Measurements from ENCODE around the gene PIP4P1.

PIP4P1 gene

DNA sequence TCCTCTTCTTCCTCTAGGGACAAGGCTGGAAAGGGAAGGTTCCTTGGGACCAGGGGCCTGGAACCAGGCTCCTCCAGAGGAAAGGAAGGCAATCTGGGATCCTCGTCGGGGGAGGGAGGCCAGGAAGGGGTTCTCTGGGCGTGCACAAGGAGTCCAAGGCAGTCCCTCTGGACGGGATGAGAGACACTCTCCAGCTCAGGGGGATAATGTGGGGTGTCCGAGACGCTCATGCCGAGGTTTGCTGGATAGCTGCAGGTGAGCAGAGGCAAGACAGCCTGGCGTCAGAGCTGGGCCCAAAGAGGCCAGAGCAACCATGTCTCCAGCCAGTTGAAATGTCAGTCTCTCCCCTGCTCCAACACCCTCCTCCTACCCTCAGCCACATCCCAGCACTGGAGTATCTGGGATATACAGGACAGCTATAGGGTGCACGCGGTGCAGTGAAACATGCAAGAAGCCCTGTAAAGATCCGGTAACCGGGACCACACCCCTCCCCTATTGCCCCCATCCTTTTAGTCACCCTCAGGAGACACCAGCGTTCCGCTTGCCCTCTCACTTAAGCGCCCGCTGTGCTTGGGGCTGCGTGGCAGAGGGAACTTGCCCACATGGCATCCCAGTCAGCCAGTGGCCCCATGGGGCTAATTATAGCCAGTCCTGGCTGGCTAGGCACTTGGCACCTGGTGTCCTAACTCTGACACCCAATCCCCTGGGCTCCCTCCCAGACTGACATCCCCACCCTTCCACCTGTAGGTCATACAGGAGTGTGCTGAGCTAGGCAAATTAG is 25.5 kb downstream of the PIP4P1 start, which contains the start of gene KLHL33:
Gene KLHL33, minus strand, starts transcription at position 585 of the 781 bp plus-strand sequence. Its CDS starts 355 bp downstream, at position 230.
- no peak for DNase-seq (ENCODE audit: low read depth)

DNA sequence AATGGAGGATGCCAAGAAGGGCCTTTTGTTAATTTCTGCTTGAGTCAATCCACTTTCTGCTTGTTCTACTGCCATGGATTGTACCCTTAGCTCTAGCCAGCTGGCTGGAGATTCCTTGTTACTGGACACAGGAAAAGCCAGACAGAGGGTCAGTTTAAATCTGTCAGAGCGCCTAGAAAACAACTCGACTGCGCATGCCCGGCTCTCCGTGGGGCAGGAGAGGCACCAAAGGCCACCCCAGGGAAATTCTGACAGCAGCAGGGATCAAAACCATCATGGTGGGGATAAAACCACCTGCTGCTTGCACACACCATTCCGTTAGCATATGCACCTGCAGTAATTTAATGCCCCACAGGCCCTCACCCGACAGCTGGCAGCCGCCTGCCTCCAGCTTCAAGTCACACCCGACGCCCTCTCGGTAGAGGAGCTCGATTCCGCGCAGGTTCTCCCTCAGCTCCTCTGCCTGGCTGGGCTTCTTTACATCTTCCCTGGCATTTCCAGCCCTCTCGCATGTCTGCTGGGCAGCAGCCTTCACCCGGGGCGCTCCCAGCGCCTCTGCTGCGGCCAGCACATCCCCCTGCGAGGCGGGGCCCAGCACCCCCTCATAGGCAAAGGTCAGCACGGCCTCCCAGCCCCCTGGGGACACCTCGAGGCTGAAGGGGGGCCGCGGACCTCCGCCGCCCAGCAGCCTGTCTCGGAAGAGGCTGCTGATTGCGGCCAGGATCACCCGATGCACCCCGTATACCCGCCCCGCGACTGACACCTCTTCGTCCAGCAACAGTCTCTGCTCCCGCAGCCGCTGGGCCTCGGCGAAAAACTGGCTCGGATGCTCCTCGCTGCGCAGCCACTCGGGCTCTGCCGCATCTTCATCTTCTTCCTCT is 26.3 kb downstream of the PIP4P1 start:
- no peak for DNase-seq (ENCODE audit: low read depth)

DNA sequence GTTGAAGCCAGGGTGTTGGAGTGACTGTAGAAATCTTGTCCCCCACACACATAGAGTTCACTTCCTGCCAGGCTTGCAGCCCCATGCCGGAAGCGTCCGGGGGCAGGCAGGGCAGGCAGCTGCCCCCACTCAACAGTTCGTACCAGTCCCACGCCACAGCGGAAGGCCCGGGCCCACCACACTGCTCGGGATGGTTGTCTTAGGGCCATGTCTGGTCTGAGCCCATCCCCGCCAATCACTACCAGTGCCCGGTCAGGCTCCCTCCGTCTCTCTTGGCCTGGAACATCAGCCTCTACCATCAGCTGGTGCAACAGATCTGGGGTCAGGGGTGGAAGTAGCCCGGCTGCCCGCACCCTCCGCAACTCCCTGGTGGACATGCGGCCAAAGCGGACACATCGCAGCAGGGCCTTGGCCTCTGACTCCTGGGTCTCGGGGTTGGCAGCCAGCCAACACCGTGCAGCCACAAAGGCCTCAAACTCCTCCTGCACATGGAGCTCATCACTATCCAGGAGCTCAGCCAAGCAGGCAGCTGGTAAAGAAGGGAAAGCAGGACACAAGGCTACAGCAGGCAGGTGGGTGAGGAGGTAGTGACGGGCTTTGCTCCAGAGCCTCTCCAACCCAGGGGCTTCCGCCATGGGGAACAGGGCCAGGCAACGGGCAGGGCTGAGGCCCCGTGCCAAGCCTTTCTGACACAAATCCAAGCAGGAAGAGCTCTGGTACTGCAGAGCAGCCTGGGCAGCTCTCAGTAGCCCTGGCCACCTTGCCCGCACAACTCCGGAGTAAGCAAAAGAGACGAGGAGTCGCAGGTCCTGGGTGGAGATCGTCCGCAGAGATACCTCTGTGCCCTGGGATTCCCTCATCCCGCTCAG is 31.2 kb downstream of the PIP4P1 start:
- DNase-seq (ENCODE audit: low read depth), result no peak

DNA sequence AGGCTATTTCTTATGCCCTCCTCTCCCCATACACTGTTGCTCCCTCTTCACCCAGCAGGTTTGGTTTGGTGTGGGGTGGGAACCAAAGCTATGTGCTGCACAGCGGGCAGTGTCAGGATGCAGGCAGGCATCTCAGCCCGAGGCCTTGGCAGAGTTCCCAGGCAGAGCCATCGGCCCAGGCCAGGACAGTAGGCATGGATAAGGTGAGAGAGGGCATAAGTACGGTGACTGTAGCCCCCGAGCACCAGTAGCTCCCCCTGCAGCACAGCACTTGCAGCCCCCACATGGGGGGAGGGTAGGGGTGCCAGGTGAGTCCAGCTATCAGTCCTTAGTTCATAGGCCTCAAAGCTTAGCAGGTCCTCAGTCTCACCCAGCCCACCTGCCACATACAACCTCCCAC is 32.4 kb downstream of the PIP4P1 start:
- no peak for DNase-seq (ENCODE audit: low read depth)

DNA sequence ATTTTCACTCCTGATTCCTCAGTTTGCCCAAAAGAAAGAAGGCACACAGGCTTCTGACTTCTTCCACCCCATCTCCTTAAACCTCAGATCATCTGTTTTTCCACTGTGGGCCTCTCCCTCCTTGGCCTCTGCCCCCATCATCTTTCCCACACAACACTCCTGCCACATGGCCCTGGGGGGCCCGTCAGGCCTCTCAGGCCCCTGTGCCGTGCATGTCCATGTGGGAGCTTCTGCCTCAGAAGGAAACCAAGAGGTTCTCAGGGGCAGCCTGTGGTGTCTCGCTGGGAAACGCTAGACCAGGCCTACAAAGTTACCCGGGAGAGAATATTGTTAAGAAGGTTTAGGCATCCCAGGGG is 33.2 kb downstream of the PIP4P1 start:
- no peak for DNase-seq (ENCODE audit: low read depth)

DNA sequence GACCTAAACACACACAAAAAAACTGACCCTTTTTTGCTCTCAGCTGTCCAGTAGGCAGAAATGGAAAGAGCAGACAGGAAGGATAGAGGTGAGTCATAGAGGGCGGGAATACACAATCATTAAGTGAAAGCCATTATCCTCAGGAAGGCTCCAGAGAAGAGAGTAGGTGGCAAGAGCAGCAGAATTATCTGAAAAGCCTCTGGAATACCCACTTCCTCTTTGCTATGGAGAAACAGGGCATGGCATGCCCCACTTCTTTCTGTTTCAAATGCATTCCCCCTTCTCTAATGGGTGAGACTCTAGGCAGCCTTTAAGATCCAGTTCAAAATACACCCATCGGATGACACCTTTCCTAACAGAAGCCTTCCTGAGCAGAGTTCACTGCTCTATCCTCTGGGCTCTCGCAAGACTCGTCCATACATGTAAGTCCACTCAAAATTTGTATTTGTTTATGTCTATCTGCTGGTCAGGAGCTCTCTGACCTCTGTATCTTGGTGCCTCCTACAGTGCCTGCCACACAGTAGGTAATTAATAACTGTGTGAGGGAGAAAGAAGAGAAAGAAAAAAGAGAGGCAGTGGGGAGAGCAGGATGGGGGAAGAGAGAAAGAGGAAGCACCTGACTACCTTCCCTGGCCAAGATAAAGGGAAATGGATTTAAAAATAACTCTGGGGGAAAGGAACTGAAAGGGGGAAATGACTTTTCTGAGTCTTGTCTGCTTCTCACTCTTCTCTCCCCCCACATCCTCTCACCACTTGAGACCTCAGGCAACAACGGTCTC is 33.8 kb downstream of the PIP4P1 start:
- no peak for DNase-seq (ENCODE audit: low read depth)

DNA sequence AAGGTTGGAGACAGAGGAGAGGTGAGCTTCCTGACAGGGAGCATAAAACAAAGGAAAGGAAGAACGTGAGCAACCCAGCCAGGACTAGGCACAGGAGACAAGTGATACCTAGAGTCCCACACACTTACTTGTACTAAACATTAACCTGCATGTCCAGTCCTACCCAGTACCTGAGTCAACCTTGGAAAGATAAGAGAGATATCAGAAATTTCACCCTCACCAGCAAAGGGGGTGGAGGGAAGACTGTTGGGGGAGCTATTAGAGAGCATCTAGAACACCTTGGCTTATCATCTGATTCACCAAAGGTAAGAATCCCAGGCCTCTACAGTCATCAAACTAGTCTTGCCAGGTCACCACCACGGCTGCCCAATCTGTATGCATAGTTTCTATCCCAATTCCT is 36.4 kb downstream of the PIP4P1 start:
- DNase-seq (ENCODE audit: low read depth), result no peak

DNA sequence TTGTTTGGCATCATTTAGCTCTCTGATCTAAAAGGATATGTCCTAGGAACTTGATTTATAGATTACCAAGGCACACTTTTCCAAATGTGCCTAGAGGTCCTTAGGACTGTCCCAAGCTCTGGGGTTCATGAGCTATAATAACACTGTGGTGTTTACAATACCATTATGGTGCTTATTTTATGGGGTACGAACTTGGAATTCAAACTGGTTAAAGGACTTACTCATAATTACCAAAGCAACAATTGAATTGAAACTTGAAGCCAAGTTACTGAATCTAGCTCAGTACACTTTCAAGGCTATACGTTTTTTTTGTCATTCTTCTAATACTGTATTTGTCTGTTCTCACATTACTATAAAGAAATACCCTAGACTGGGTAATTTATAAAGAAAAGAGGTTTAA is 38.3 kb downstream of the PIP4P1 start:
- DNase-seq (ENCODE audit: low read depth), result no peak

DNA sequence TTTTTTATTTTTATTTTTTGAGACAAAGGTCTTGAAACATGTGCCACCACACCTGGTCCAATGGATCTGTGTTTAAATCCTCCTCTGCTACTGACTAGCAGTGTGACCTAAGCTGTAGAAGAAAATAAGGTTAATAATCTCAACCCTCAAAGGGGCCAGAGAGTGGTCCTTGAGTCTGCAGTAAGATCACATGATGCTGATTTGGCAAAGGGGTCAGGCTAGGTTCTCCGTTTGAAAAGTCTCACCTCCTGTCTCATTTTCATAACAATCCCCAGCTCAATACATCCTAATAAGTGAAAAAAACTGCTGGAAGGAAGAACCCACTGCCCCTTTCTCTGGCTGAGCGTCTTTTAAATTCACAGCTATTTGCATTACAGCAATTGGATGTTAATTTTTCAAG is 40.0 kb downstream of the PIP4P1 start:
- DNase-seq (ENCODE audit: low read depth), result no peak

DNA sequence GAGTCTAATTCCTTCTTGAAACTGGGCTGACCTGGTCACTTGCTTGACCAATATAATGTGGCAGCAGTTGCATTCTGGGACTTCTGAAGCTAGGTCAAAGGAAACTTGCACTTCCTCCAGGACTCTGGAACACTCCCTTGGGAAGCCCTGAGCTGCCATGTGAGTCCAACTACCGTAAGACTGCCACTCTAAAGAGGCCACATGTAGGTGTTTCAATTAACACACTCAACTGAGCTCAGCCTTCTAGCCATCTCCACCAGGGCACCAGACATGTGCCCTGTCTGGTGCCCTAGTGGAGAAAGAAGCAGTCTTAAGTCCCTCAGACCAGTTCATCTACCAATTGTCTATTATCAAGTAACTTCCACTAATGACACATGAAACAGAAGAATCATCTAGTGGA is 41.8 kb downstream of the PIP4P1 start:
- DNase-seq (ENCODE audit: low read depth), result no peak

DNA sequence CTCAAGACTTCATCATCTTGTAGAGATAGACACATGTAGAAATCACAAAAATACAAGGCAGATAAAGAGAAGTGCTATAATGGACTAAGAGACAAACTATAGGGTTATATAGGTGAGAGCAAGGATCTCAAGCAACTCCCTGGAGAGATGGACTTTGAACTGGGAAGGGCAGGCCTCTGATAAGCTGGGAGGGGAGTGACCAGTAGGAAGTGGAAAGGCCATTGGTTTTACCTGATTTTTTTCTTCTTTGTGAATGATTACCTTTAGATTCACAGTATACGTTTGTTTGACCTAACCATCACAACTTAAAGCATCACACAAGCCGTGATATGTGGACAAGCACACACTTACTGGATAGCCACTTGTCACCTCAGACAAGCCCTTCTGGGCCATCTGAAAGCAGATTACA is 42.7 kb downstream of the PIP4P1 start:
- no peak for DNase-seq (ENCODE audit: low read depth)

DNA sequence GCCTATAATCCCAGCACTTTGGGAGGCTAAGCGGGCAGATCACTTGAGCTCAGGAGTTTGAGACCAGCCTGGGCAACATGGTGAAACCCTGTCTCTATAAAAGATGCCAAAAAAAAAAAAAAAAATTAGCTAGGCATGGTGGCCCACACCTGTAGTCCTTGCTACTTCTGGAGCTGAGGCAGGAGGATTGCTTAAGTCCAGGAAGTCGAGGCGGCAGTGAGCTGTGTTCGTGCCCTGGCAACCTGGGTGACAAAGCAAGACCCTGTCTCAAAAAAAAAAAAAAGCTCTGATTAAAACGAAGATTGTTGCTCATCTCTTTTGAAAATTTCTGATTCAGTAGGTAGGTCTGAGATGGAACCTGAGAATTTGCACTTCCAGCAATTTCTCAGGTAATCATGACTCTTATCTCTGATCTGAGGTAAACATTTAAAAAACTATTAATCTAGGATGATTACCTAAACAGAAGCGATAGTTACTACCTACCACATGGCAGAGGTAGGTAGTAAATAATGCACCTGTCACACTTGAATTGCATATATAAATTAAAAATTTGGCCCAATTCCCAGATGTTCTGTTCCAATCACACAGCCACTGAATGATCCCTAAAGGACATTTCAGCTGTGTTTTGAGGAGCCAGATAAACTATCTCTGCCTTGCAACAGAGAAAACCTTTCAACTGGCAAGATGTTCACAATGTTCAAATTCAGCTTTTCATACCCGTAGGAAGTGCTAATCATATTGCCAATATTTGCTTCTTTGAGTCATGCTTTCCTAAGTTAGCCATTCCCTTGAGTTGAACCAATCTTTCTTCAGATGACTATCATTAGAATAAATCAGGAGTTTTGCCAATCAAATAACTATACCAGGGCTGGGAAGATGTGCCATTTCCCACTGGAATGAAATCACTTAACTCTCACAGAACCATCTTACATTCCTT is 43.7 kb downstream of the PIP4P1 start:
- no peak for DNase-seq (ENCODE audit: low read depth)

DNA sequence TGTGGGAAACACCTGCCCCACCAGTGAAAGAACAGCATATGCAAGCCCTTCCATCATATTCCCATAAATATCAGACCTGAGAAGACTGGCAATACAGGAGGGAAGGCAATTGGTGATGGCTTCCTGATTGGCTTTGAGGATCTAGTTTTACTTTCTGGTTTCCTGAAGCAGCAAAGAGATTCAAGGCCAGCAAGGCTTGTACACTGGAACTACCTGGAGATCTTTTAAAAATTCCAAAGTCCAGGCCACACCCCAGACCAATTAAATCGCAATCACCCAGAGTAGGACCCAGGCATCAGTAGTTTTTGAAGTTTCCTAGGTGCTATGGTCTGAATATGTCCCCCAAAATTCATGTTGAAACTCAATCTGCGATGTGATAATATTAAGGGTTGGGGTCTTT is 45.0 kb downstream of the PIP4P1 start:
- no peak for DNase-seq (ENCODE audit: low read depth)

DNA sequence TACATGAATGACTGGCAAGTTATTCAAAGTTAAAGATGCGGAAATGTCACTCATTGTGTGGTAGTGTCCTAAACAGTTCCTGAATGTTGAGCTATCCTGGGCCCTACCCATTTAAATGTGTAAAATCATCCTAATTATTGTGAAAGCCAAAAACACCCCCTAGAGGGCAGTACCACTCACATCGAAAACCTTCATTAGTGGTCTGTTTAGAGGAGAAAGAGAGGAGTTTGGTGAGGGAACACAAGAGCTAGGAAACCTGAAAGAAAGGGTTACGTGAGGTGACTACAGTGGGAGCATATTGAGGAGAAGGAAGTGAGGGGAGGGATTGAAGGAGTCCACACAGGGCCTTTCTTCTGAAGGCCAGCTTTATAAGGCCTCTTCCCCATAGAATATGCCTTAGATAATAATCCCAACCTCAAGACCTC is 45.4 kb downstream of the PIP4P1 start:
- no peak for DNase-seq (ENCODE audit: low read depth)

DNA sequence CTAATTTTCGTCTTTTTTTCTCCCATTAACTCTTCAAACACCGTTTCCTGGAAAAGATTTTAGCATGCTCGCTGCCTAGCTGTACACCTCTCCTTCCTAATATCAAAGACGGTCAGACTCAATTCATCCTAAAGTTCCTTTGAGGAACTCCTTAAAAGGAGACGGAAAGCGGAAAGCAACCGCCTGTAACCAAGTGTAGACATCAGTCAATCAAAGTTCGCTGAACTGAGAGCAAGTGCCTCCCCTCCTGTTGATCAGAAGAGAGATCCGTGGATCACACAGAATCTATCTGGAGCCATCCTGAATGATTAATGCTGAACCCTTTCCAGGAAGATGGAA is 47.5 kb downstream of the PIP4P1 start:
- no peak for DNase-seq (ENCODE audit: low read depth)

DNA sequence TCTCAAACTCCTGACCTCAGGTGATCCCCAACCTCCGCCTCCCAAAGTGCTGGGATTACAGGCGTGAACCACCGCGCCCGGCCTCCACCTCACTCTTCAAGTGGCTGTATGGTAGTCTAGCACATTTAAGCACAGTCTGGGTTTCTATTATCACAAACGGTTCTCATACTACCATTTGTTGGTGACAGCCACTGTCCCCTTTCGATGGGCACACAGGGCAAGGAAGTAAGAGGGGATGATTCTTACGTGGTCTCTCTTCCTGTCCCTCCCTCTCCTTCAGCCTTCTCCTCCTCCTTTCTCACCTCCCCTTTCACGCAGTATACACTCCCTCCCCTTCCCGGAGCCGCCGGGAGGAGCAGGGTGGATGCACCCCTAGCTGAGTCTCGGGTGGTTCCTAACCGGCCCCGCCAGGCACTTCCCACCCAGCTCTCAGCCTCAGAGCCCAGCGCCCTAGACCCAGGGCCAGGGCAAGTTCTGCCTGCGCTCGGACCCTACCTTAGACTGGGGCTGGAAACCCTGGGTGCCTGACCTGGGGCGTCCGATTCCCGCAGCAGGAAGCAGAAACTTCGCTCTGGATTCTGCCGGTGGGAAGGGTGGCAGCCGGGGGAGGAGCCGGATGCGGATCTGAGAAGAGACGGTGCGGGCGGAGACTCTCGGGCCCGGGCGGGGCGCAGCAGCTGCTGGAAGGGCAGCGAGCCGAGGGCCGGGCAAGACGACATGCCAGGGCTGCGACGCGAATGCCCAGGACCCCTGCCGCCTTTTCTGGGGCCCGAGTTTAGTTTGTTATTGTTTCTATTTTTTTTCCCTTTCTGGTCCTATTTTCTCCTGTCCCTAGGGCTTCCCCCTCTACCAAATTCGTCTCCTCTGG is 48.1 kb downstream of the PIP4P1 start, which contains the start of gene TEP1:
Gene TEP1, minus strand, starts transcription at position 626 of the 868 bp plus-strand sequence. CDS start 5,062 bp downstream, outside the sequence.
- peak; percentile 58 for DNase-seq (ENCODE audit: low read depth)

DNA sequence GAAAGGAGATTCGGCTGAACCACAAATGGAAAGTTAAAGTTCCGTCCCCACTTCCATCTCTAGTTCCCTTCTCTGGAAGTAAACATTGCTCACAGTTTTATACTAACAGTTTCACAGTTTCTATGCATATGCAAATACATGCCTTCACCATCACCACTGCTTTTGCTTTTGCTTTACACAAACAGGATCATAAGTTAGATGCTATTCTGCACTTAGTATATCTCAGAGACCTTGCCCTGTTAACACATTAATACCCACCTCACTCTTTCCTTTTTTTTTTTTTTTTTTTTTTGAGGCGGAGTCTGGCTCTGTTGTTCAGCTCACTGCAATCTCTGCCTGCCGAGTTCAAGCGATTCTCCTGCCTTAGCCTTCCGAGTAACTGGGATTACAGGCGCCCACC is 48.8 kb downstream of the PIP4P1 start:
- DNase-seq (ENCODE audit: low read depth), result no peak

DNA sequence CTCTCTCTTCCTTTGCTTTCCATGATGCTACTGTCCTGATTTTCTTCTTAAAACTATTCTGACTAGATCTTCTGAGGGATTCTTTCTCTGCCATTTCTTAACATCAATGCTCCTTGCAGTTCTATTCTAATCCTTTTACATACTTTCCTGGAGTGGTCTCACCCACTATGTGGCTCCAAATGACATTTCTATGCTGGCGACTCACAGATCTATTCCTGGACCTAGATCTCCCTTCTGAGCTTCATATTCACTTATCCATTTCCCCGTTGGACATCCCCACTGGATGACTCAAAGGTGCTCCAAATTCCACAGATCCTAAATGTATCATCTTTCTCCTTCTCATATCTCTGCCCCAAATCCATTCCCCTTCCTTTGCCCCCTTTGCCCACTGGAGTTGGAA is 52.0 kb downstream of the PIP4P1 start:
- DNase-seq (ENCODE audit: low read depth), result no peak

Measured in T follicular helper cell (primary cell).